ENCODE data around the gene BCAP31. TPM values are rescaled to one million over a fixed set of nuclear protein-coding genes. Genes with fewer than 3 reads are reported as not detected.

Gene BCAP31
- total RNA-seq, 1 experiment from 2014 or later: 387 TPM

DNA sequence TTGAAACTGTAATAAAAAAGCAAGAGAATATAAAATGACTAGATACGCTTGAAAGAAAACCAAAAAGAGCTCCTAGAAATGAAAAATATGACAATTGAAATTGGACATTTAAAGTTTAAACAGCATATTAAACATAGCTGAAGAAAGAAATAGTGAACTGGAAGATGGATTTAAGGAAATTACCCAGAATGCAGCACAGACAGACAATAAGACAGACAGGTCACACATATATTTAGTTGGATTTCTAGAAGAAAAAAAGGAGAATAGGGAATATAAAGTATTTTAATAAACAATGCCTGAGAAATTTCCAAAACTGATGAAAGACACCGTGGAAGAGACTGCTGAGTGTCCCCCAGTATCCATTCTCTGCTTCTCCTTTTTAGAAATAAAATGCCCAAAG lies 70.6 kb downstream of the BCAP31 start:
- DNase-seq (ENCODE audit: low spot score): no peak

DNA sequence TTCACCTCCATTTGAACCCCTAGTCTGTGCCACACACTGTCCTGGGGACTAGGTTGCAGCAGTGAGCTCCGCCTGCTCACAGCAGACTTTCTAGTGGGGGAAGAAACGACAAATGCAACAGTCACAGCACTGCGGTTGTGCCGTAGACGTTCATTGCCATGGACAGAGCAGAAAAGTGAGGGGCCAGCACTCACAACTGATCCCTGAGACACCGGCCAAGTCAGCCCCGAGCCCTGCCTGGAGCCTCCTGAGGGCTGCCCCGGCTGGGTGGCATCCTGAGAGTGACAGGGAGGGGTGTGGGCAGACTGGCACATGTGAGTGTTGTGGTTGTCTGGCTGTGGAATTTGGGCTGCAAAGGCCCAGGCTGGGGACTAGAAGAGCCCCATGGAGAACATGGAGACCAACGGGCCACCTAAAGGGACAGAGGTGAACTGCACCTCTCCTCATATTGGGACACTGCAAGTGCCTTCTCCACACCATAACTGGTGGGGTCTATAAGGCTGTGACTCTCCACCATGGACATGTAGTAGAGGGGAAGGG lies 72.6 kb downstream of the BCAP31 start:
- peak; percentile 44 for DNase-seq (ENCODE audit: low spot score)

DNA sequence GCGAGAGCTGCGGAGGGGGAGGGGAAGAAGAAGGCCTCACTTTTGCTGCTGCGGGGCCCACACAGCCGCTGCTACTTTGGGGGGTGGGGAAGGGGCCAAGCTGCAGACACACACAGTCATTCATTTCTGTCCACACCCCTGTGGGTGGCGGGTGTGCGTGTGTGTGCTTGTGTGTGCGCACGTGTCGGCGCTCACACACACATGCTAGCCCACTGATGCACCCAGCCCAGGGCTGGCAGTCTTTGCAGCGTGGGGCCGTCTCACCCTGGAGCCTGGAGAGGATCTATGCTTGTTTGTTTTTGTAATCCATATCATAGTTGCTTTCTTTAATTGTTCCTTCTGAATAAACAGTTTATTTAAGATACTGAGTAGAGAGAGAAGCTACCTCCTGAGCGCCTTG lies 73.2 kb downstream of the BCAP31 start:
- no peak for DNase-seq (ENCODE audit: low spot score)

Small RNAs within 50 kb of the gene (small RNA-seq; reads per million reads assigned to genes)
- not detected for gene RN7SL687P

Other genes with a start within 250 kb of the BCAP31 start
- 14.0 and 23.2 TPM in 2 replicates for gene BGN, start 229.4 kb downstream of the BCAP31 start, total RNA-seq (2014; rRNA removed; shearing (Covaris generic))
- gene ATP2B3, start 206.7 kb downstream of the BCAP31 start, total RNA-seq (2014; rRNA removed; shearing (Covaris generic)): not detected in 2 replicates
- gene CCNQ, start 125.2 kb downstream of the BCAP31 start, total RNA-seq (2014; rRNA removed; shearing (Covaris generic)): 107 and 122 TPM in 2 replicates
- gene DUSP9, start 77.2 kb downstream of the BCAP31 start, total RNA-seq (2014; rRNA removed; shearing (Covaris generic)): not detected in 2 replicates
- 0.99 and 1.1 TPM in 2 replicates for gene PNCK, start 50.6 kb downstream of the BCAP31 start, total RNA-seq (2014; rRNA removed; shearing (Covaris generic))
- 98.8 and 127 TPM in 2 replicates for gene SLC6A8, start 36.5 kb downstream of the BCAP31 start, total RNA-seq (2014; rRNA removed; shearing (Covaris generic))
- gene ABCD1, start 469 bp upstream of the BCAP31 start, total RNA-seq (2014; rRNA removed; shearing (Covaris generic)): 28.2 and 31.6 TPM in 2 replicates
- 7.0 and 10.3 TPM in 2 replicates for gene PLXNB3, start 39.9 kb upstream of the BCAP31 start, total RNA-seq (2014; rRNA removed; shearing (Covaris generic))
- gene SRPK3, start 56.7 kb upstream of the BCAP31 start, total RNA-seq (2014; rRNA removed; shearing (Covaris generic)): 1.1 and 5.6 TPM in 2 replicates
- gene IDH3G, start 70.0 kb upstream of the BCAP31 start, total RNA-seq (2014; rRNA removed; shearing (Covaris generic)): 173 and 197 TPM in 2 replicates
- gene SSR4, start 70.3 kb upstream of the BCAP31 start, total RNA-seq (2014; rRNA removed; shearing (Covaris generic)): 496 and 561 TPM in 2 replicates
- 0.33 TPM in 1 of 2 replicates, not detected in the other for gene PDZD4, start 106.2 kb upstream of the BCAP31 start, total RNA-seq (2014; rRNA removed; shearing (Covaris generic))
- not detected in 2 replicates for gene L1CAM, start 161.8 kb upstream of the BCAP31 start, total RNA-seq (2014; rRNA removed; shearing (Covaris generic))
- not detected in 2 replicates for gene AVPR2, start 180.3 kb upstream of the BCAP31 start, total RNA-seq (2014; rRNA removed; shearing (Covaris generic))
- gene ARHGAP4, start 201.9 kb upstream of the BCAP31 start, total RNA-seq (2014; rRNA removed; shearing (Covaris generic)): 3.4 and 6.5 TPM in 2 replicates
- gene NAA10, start 210.7 kb upstream of the BCAP31 start, total RNA-seq (2014; rRNA removed; shearing (Covaris generic)): 304 and 321 TPM in 2 replicates
- 0.08 and 0.91 TPM in 2 replicates for gene RENBP, start 220.3 kb upstream of the BCAP31 start, total RNA-seq (2014; rRNA removed; shearing (Covaris generic))
- gene HCFC1, start 247.4 kb upstream of the BCAP31 start, total RNA-seq (2014; rRNA removed; shearing (Covaris generic)): 106 and 124 TPM in 2 replicates
- gene TMEM187, start 248.4 kb upstream of the BCAP31 start, total RNA-seq (2014; rRNA removed; shearing (Covaris generic)): 21.4 and 23.4 TPM in 2 replicates

All from HT-29 (cell line).